GM21447 (cell line): ENCODE data around the gene IFT81.
A peak's percentile ranks its signal among the peaks of the same experiment; 100 is the strongest.
"Not testable (repeated sequence)": the region's sequence is repeated elsewhere in the genome, so short reads cannot be mapped to it uniquely, and the experiment has no call there.

Experiments used
- ATAC-seq: cut with Tn5 transposase; IDR thresholded peaks from one replicate; pipeline ENCODE4 v1.9.1; 2021; ENCODE audit not compliant: unreplicated experiment

Gene IFT81

GRCh38 chr12:110124269-110124995 lies at the start of gene IFT81:
TSS of gene IFT81 (plus strand) at chr12:110124357. CDS start at chr12:110127381, 3,024 bp downstream.
- peak; percentile 84 for ATAC-seq

GRCh38 chr12:110075880-110076279 lies 48.3 kb upstream of the IFT81 start:
- ATAC-seq: no peak

- ATAC-seq: no peak
Observed at GRCh38 chr12:110077800-110078199, 46.4 kb upstream of the IFT81 start.

GRCh38 chr12:110079477-110080400 lies 44.4 kb upstream of the IFT81 start:
- peak; percentile 92 for ATAC-seq

- ATAC-seq: no peak
Observed at GRCh38 chr12:110080410-110080809, 43.7 kb upstream of the IFT81 start.

- no peak for ATAC-seq
Observed at GRCh38 chr12:110084314-110085015, 39.7 kb upstream of the IFT81 start.

GRCh38 chr12:110088216-110088615 lies 35.9 kb upstream of the IFT81 start:
- ATAC-seq: not testable (repeated sequence)

GRCh38 chr12:110088936-110089335 lies 35.2 kb upstream of the IFT81 start:
- ATAC-seq: no peak

- no peak for ATAC-seq
Observed at GRCh38 chr12:110090266-110091135, 33.7 kb upstream of the IFT81 start.

GRCh38 chr12:110091136-110091711 lies 32.9 kb upstream of the IFT81 start:
- no peak for ATAC-seq

GRCh38 chr12:110093631-110094311 lies 30.4 kb upstream of the IFT81 start:
- no peak for ATAC-seq

GRCh38 chr12:110100315-110100970 lies 23.7 kb upstream of the IFT81 start:
- peak; percentile 89 for ATAC-seq

- ATAC-seq: no peak
Observed at GRCh38 chr12:110102255-110102654, 21.9 kb upstream of the IFT81 start.

GRCh38 chr12:110104188-110105094 lies 19.7 kb upstream of the IFT81 start:
- ATAC-seq: no peak

GRCh38 chr12:110105159-110105558 lies 19.0 kb upstream of the IFT81 start:
- ATAC-seq: no peak

GRCh38 chr12:110105986-110106385 lies 18.2 kb upstream of the IFT81 start:
- no peak for ATAC-seq

GRCh38 chr12:110107369-110108281 lies 16.5 kb upstream of the IFT81 start:
- no peak for ATAC-seq
